ENCODE measurements around the gene MINDY1.

DNA sequence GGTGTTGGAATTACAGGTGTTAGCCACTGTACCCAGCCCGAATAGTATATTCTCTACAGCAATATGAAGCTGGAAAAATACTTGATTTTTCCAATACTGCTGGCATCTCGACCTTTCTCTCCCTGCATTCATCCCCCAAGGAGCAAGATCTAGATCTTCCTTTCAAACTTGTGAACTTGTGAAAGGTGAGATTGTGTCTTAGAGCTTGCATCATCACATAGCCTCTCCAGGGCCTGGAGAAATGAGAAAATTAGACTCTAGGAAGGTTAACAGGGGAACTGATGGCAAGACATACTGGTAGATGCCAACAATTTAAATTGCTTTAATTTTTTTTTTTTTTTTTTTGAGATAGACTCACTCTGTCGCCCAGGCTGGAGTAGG lies 3.6 kb upstream of the MINDY1 start:
- TF ChIP-seq, protein P1, sequence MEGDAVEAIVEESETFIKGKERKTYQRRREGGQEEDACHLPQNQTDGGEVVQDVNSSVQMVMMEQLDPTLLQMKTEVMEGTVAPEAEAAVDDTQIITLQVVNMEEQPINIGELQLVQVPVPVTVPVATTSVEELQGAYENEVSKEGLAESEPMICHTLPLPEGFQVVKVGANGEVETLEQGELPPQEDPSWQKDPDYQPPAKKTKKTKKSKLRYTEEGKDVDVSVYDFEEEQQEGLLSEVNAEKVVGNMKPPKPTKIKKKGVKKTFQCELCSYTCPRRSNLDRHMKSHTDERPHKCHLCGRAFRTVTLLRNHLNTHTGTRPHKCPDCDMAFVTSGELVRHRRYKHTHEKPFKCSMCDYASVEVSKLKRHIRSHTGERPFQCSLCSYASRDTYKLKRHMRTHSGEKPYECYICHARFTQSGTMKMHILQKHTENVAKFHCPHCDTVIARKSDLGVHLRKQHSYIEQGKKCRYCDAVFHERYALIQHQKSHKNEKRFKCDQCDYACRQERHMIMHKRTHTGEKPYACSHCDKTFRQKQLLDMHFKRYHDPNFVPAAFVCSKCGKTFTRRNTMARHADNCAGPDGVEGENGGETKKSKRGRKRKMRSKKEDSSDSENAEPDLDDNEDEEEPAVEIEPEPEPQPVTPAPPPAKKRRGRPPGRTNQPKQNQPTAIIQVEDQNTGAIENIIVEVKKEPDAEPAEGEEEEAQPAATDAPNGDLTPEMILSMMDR (IDR thresholded peaks at IDR 0.05; ENCODE audit: poor library complexity, severe bottlenecking): no peak
- TF ChIP-seq SMC3 (conservative IDR thresholded peaks at IDR 0.05; ENCODE audit: poor library complexity) (no peak), POLR2AphosphoS5 (IDR thresholded peaks at IDR 0.05) (no peak), EP300 (conservative IDR thresholded peaks at IDR 0.05; ENCODE audit: poor library complexity, severe bottlenecking) (no peak)
- TF ChIP-seq, protein P2, sequence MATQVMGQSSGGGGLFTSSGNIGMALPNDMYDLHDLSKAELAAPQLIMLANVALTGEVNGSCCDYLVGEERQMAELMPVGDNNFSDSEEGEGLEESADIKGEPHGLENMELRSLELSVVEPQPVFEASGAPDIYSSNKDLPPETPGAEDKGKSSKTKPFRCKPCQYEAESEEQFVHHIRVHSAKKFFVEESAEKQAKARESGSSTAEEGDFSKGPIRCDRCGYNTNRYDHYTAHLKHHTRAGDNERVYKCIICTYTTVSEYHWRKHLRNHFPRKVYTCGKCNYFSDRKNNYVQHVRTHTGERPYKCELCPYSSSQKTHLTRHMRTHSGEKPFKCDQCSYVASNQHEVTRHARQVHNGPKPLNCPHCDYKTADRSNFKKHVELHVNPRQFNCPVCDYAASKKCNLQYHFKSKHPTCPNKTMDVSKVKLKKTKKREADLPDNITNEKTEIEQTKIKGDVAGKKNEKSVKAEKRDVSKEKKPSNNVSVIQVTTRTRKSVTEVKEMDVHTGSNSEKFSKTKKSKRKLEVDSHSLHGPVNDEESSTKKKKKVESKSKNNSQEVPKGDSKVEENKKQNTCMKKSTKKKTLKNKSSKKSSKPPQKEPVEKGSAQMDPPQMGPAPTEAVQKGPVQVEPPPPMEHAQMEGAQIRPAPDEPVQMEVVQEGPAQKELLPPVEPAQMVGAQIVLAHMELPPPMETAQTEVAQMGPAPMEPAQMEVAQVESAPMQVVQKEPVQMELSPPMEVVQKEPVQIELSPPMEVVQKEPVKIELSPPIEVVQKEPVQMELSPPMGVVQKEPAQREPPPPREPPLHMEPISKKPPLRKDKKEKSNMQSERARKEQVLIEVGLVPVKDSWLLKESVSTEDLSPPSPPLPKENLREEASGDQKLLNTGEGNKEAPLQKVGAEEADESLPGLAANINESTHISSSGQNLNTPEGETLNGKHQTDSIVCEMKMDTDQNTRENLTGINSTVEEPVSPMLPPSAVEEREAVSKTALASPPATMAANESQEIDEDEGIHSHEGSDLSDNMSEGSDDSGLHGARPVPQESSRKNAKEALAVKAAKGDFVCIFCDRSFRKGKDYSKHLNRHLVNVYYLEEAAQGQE (IDR thresholded peaks at IDR 0.05; ENCODE audit: borderline replicate concordance): no peak
